H9 (cell line): ENCODE results near the gene SLC43A1. TPM values are rescaled to one million over a fixed set of nuclear protein-coding genes. Genes with fewer than 3 reads are reported as not detected.

Experiments used
- DNase-seq: peaks from one replicate; pipeline ENCODE4 v3.0.0-alpha.2; 2017
- H2AFZ ChIP-seq: one replicate; pipeline ENCODE4 v1.6.1; 2013; ENCODE audit warnings: mild to moderate bottlenecking, low read length, control low read depth, moderate library complexity
- H2AK5ac ChIP-seq: 2 replicates; pipeline ENCODE4 v1.6.1; 2013; ENCODE audit warnings: low read length, control low read depth, mixed read lengths; ENCODE audit not compliant: insufficient read length
- H2BK120ac ChIP-seq: one replicate; pipeline ENCODE4 v1.6.1; 2013; ENCODE audit warnings: low read depth, mild to moderate bottlenecking, low read length, control low read depth, inconsistent platforms; ENCODE audit not compliant: poor library complexity, severe bottlenecking
- H2BK12ac ChIP-seq: 2 replicates; pipeline ENCODE4 v1.6.1; 2013; ENCODE audit warnings: low read length, control low read depth, mixed read lengths, low read depth; ENCODE audit not compliant: insufficient read length
- H2BK15ac ChIP-seq: 2 replicates; pipeline ENCODE4 v1.6.1; 2013; ENCODE audit warnings: low read depth, low read length, control low read depth
- H2BK20ac ChIP-seq: one replicate; pipeline ENCODE4 v1.6.1; 2013; ENCODE audit warnings: low read depth, mild to moderate bottlenecking, low read length, control low read depth, inconsistent platforms; ENCODE audit not compliant: poor library complexity, severe bottlenecking
- H2BK5ac ChIP-seq: 2 replicates; pipeline ENCODE4 v1.6.1; 2013; ENCODE audit warnings: low read length, control low read depth, mixed read lengths; ENCODE audit not compliant: insufficient read length
- H3K14ac ChIP-seq: 2 replicates; pipeline ENCODE4 v1.6.1; 2013; ENCODE audit warnings: low read length, control low read depth; ENCODE audit not compliant: insufficient read depth
- H3K18ac ChIP-seq: 2 replicates; pipeline ENCODE4 v1.6.1; 2013; ENCODE audit warnings: low read depth, mild to moderate bottlenecking, mixed read lengths, low read length, control low read depth; ENCODE audit not compliant: insufficient read length
- H3K23ac ChIP-seq: 2 replicates; pipeline ENCODE4 v1.6.1; 2013; ENCODE audit warnings: low read length, control low read depth, mixed read lengths, low read depth; ENCODE audit not compliant: insufficient read length
- H3K23me2 ChIP-seq: 2 replicates; pipeline ENCODE4 v1.6.1; 2013; ENCODE audit warnings: low read depth, mild to moderate bottlenecking, mixed read lengths, low read length, control low read depth; ENCODE audit not compliant: insufficient read length, poor library complexity, severe bottlenecking
- H3K27ac ChIP-seq: 2 replicates; pipeline ENCODE4 v1.5.1; 2013; ENCODE audit warnings: low read length, control low read depth, mixed read lengths, low read depth; ENCODE audit not compliant: insufficient read length
- H3K27me3 ChIP-seq: 2 replicates; pipeline ENCODE4 v1.6.1; 2013; ENCODE audit warnings: low read length, control low read depth, inconsistent platforms; ENCODE audit not compliant: insufficient read depth
- H3K4ac ChIP-seq: 2 replicates; pipeline ENCODE4 v1.6.1; 2013; ENCODE audit warnings: low read depth, mild to moderate bottlenecking, control low read depth, inconsistent platforms, low read length, moderate library complexity
- H3K4me1 ChIP-seq: 2 replicates; pipeline ENCODE4 v1.6.1; 2013; ENCODE audit warnings: low read length, control low read depth, inconsistent platforms; ENCODE audit not compliant: insufficient read depth
- H3K4me2 ChIP-seq: 2 replicates; pipeline ENCODE4 v1.6.1; 2013; ENCODE audit warnings: low read length, control low read depth, mixed read lengths; ENCODE audit not compliant: insufficient read length, insufficient read depth
- H3K56ac ChIP-seq: 2 replicates; pipeline ENCODE4 v1.6.1; 2013; ENCODE audit warnings: low read depth, mild to moderate bottlenecking, mixed read lengths, low read length, control low read depth; ENCODE audit not compliant: insufficient read length
- H3K79me1 ChIP-seq: 2 replicates; pipeline ENCODE4 v1.6.1; 2013; ENCODE audit warnings: low read depth, mild to moderate bottlenecking, moderate library complexity, low read length, control low read depth, inconsistent platforms; ENCODE audit not compliant: insufficient read depth, poor library complexity, severe bottlenecking
- H3K79me2 ChIP-seq: 2 replicates; pipeline ENCODE4 v1.6.1; 2013; ENCODE audit warnings: low read length, control low read depth, inconsistent platforms; ENCODE audit not compliant: insufficient read depth
- H3K9ac ChIP-seq: 2 replicates; pipeline ENCODE4 v1.6.1; 2013; ENCODE audit warnings: low read length, control low read depth, mixed read lengths; ENCODE audit not compliant: insufficient read length; ENCODE audit errors: extremely low read depth
- H3K9me3 ChIP-seq: one replicate; pipeline ENCODE4 v1.6.1; 2013; ENCODE audit warnings: low read depth, low read length, inconsistent platforms; ENCODE audit not compliant: control insufficient read depth
- H3T11ph ChIP-seq: one replicate; pipeline ENCODE4 v1.6.1; 2013; ENCODE audit warnings: mild to moderate bottlenecking, low read length, control low read depth, inconsistent platforms
- H4K20me1 ChIP-seq: one replicate; pipeline ENCODE4 v1.6.1; 2013; ENCODE audit not compliant: control insufficient read depth, insufficient read length, insufficient read depth
- H4K5ac ChIP-seq: 2 replicates; pipeline ENCODE4 v1.6.1; 2013; ENCODE audit warnings: low read depth, mild to moderate bottlenecking, mixed read lengths, low read length, control low read depth; ENCODE audit not compliant: insufficient read length
- H4K8ac ChIP-seq: replicated peaks from 2 replicates; pipeline ENCODE4 v1.6.1; 2013; ENCODE audit warnings: low read length, control low read depth, mixed read lengths, low read depth; ENCODE audit not compliant: insufficient read length
- H4K91ac ChIP-seq: 2 replicates; pipeline ENCODE4 v1.6.1; 2013; ENCODE audit warnings: low read depth, mild to moderate bottlenecking, moderate library complexity, mixed read lengths, low read length, control low read depth; ENCODE audit not compliant: insufficient read length
- H3K27ac Mint-ChIP-seq, 3 experiments: 2 replicates in 2 of 3; 3 replicates in 1 of 3; pipeline ENCODE4 v1.8.0; 2020 to 2021; ENCODE audit warnings: mixed read lengths in 3 of 3, mild to moderate bottlenecking in 1 of 3, moderate library complexity in 1 of 3
- H3K27me3 Mint-ChIP-seq: 2 replicates; pipeline ENCODE4 v1.8.0; 2021; ENCODE audit warnings: low read depth, mild to moderate bottlenecking, moderate library complexity, mixed read lengths
- H3K36me3 Mint-ChIP-seq, 3 experiments: 2 replicates in 2 of 3; 3 replicates in 1 of 3; pipeline ENCODE4 v1.8.0; 2020 to 2021; ENCODE audit warnings: low read depth in 3 of 3, mixed read lengths in 3 of 3; ENCODE audit not compliant: insufficient read depth in 1 of 3
- H3K4me1 Mint-ChIP-seq, 2 experiments: 2 replicates each; pipeline ENCODE4 v1.8.0; 2020; ENCODE audit warnings: mixed read lengths in 2 of 2
- H3K4me3 Mint-ChIP-seq, 2 experiments: 2 replicates in 1 of 2; 3 replicates in 1 of 2; pipeline ENCODE4 v1.8.0; 2020 to 2021; ENCODE audit warnings: mild to moderate bottlenecking in 2 of 2, mixed read lengths in 2 of 2, moderate library complexity in 1 of 2
- H3K9me3 Mint-ChIP-seq, 2 experiments: 2 replicates in 1 of 2; 3 replicates in 1 of 2; pipeline ENCODE4 v1.8.0; 2020; ENCODE audit warnings: mild to moderate bottlenecking in 2 of 2, mixed read lengths in 2 of 2, moderate library complexity in 1 of 2
- WGBS: extraction: QIAGEN DNeasy Blood & Tissue Kit; methylation state at CpG from one replicate; pipeline ENCODE4 v1.1.7; 2013; ENCODE audit warnings: missing lambda C conversion rate, low lambda C conversion rate, mixed read lengths; ENCODE audit not compliant: insufficient read length; ENCODE audit errors: extremely low coverage; 5-methylcytosine and 5-hydroxymethylcytosine counted together
- total RNA-seq: library from RNA; stranded (reverse); gene quantifications from 2 replicates; pipeline ENCODE4 v1.2.1, GENCODE V29; 2021
- TF ChIP-seq, protein P1 (sequence below): fragments of 200-600 bp; sonication (generic); conservative IDR thresholded peaks from 3 replicates; pipeline ENCODE4 v1.8.0; 2021; ENCODE audit warnings: antibody characterized with exemption, mild to moderate bottlenecking

SLC43A1 gene
- total RNA-seq, 1 experiment from 2014 or later = 17.0 TPM

DNA sequence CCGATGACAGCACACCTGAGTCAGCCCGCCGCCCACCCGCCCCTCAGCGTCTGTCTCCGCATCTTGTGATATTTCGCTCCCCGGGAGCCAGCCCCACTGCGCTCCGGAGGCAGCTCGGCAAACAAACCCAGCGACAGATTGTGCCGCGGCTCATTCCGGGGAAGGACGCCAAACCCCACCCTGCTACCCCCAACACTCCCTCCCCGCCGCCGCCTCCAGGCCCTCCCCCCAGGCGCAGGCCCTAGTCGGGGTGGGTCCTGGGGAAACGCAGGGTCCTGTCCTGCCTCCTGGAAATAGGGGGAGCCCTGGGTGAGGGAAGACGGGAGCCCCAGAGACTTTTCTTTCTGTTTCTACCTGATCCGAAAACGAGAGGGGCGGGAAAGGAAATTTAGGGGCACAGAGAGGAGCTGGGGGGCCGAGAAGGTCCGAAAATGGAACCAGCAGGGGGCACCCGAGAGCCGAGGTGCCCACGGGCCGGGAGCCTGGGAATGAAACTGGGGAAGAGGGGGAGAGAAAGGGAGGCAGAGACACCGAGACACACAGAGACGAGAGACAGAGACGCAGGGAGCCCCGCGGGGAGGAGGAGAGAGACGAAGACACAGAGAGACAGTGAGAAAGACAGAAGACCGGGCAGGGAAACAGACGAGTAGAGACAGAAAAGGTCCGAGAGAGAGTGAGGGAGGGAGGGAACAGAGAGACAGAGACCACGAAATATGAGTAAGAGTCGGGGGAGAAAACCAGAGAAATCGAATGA, 56.9 kb downstream of the SLC43A1 start:
- H2BK120ac ChIP-seq = no peak overlapping the region
- no peak overlapping the region for H3K27ac ChIP-seq
- no peak overlapping the region for H2AFZ ChIP-seq
- no peak overlapping the region for H3K18ac ChIP-seq
- no peak overlapping the region for H2BK5ac ChIP-seq
- no peak overlapping the region for H4K5ac ChIP-seq
- Mint-ChIP-seq H3K4me3 (peak overlapping the region; percentile 55 to 87), H3K9me3 (no peaks in the 10 kb centered on the region), H3K4me1 (peaks cover 32 to 48% of the 10 kb centered on the region in 2 experiments), H3K36me3 (no peaks in the 10 kb centered on the region), H3K27ac (no peak overlapping the region; a peak in 2 of 7 replicates), H3K27me3 (peaks cover 88% of the 10 kb centered on the region)
- no peaks in the 10 kb centered on the region for H3K79me2 ChIP-seq
- no CpG with 5 or more reads among the region's 44 CpGs for WGBS
- peak; percentile 65 for DNase-seq
- H2BK15ac ChIP-seq = no peak overlapping the region
- H3K4me2 ChIP-seq = peak overlapping the region; percentile 81
- H3K4ac ChIP-seq = no peak overlapping the region
- H4K20me1 ChIP-seq = no peaks in the 10 kb centered on the region
- peaks cover 10% of the 10 kb centered on the region; the same call in 1 of the 2 replicates for H3K27me3 ChIP-seq
- TF ChIP-seq, protein P1, sequence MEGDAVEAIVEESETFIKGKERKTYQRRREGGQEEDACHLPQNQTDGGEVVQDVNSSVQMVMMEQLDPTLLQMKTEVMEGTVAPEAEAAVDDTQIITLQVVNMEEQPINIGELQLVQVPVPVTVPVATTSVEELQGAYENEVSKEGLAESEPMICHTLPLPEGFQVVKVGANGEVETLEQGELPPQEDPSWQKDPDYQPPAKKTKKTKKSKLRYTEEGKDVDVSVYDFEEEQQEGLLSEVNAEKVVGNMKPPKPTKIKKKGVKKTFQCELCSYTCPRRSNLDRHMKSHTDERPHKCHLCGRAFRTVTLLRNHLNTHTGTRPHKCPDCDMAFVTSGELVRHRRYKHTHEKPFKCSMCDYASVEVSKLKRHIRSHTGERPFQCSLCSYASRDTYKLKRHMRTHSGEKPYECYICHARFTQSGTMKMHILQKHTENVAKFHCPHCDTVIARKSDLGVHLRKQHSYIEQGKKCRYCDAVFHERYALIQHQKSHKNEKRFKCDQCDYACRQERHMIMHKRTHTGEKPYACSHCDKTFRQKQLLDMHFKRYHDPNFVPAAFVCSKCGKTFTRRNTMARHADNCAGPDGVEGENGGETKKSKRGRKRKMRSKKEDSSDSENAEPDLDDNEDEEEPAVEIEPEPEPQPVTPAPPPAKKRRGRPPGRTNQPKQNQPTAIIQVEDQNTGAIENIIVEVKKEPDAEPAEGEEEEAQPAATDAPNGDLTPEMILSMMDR = peak; percentile 91
- no peak overlapping the region for H2BK12ac ChIP-seq
- H3K14ac ChIP-seq = no peak overlapping the region
- no peak overlapping the region for H2AK5ac ChIP-seq
- H4K91ac ChIP-seq = no peak overlapping the region
- no peak overlapping the region for H4K8ac ChIP-seq
- no peak overlapping the region for H2BK20ac ChIP-seq
- H3K56ac ChIP-seq = no peak overlapping the region
- no peaks in the 10 kb centered on the region for H3K9me3 ChIP-seq
- H3K4me1 ChIP-seq = peaks cover 8% of the 10 kb centered on the region; the same call in 1 of the 2 replicates
- H3K79me1 ChIP-seq = no peaks in the 10 kb centered on the region
- H3T11ph ChIP-seq = no peak overlapping the region
- no peak overlapping the region for H3K23ac ChIP-seq
- peaks cover 30% of the 10 kb centered on the region for H3K23me2 ChIP-seq
- H3K9ac ChIP-seq = no peak overlapping the region
